Epidermal melanocyte (primary cell): Measurements from ENCODE around the gene FAM53A.

Experiments
- DNase-seq: peaks from one replicate; pipeline ENCODE4 v3.0.0; 2011; ENCODE audit warnings: low spot score; ENCODE audit not compliant: insufficient read length

The FAM53A gene

GRCh38 chr4:1683736-1684505 lies at the start of gene FAM53A:
Gene FAM53A (minus strand): TSS chr4:1684313. CDS start chr4:1668741, 15,572 bp downstream.
- peak; percentile 68 for DNase-seq

GRCh38 chr4:1732911-1733310 lies 48.8 kb upstream of the FAM53A start:
- no peak for DNase-seq

- no peak for DNase-seq
Measured at GRCh38 chr4:1731180-1731579, 47.1 kb upstream of the FAM53A start.

GRCh38 chr4:1730532-1731135 lies 46.5 kb upstream of the FAM53A start:
- no peak for DNase-seq

GRCh38 chr4:1728061-1728980 lies 44.2 kb upstream of the FAM53A start:
- no peak for DNase-seq

GRCh38 chr4:1727117-1728031 lies 43.3 kb upstream of the FAM53A start:
- DNase-seq, result no peak

- peak; percentile 87 for DNase-seq
Measured at GRCh38 chr4:1726146-1726934, 42.2 kb upstream of the FAM53A start.

GRCh38 chr4:1725521-1725920 lies 41.4 kb upstream of the FAM53A start:
- DNase-seq, result no peak

- no peak for DNase-seq
Measured at GRCh38 chr4:1723131-1723801, 39.2 kb upstream of the FAM53A start.

- DNase-seq, result no peak
Measured at GRCh38 chr4:1722551-1723118, 38.5 kb upstream of the FAM53A start.

- no peak for DNase-seq
Measured at GRCh38 chr4:1721666-1722550, 37.8 kb upstream of the FAM53A start.

GRCh38 chr4:1721003-1721665 lies 37.0 kb upstream of the FAM53A start, which contains the start of the genes TACC3 and TMEM129:
Gene TACC3 (plus strand): TSS chr4:1721521. CDS start chr4:1723422, 1,901 bp downstream.
Gene TMEM129 (minus strand): TSS chr4:1721323. CDS start chr4:1720837, 486 bp downstream.
- peak; percentile 98 for DNase-seq

GRCh38 chr4:1720163-1720983 lies 36.3 kb upstream of the FAM53A start:
- DNase-seq, result peak; percentile 36

- DNase-seq, result peak; percentile 59
Measured at GRCh38 chr4:1718095-1718850, 34.2 kb upstream of the FAM53A start.
